Measurements from ENCODE around the gene FBXO27. TPM values are rescaled to one million over a fixed set of nuclear protein-coding genes. Genes with fewer than 3 reads are reported as not detected.
"Not testable (repeated sequence)": the region's sequence is repeated elsewhere in the genome, so short reads cannot be mapped to it uniquely, and the experiment has no call there.

Gene FBXO27
- total RNA-seq, 1 donor from 2014 or later = 6.8 TPM

GRCh38 chr19:38989066-38989605 lies 43.2 kb downstream of the FBXO27 start:
- DNase-seq (ENCODE audit: low read depth) = peak; percentile 91

GRCh38 chr19:38988627-38989026 lies 43.7 kb downstream of the FBXO27 start:
- not testable (repeated sequence) for DNase-seq (ENCODE audit: low read depth)

- not testable (repeated sequence) for DNase-seq (ENCODE audit: low read depth)
These were observed 44.6 kb downstream of the FBXO27 start for GRCh38 chr19:38987745-38988144.

DNA sequence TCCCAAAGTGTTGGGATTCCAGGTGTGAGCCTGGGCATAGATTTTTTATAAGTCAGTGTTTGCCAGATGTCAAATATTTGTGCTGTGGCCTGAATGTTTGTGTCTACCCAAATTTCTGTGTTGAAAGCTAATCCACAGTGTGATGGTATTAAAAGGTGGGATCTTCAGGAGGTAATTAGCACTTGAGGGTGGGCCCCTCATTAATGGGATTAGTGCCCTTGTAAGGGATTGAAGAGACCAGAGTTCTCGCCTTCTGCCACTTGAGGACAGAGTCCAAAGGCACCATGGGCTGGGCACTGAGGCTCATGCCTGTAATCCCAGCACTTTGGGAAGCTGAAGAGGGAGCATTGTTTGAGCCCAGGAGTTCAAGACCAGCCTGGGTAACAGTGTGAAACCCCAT lies 47.1 kb downstream of the FBXO27 start:
- no peak for DNase-seq (ENCODE audit: low read depth)

- no peak for DNase-seq (ENCODE audit: low read depth)
These were observed 51.6 kb downstream of the FBXO27 start for GRCh38 chr19:38980583-38981374.

DNA sequence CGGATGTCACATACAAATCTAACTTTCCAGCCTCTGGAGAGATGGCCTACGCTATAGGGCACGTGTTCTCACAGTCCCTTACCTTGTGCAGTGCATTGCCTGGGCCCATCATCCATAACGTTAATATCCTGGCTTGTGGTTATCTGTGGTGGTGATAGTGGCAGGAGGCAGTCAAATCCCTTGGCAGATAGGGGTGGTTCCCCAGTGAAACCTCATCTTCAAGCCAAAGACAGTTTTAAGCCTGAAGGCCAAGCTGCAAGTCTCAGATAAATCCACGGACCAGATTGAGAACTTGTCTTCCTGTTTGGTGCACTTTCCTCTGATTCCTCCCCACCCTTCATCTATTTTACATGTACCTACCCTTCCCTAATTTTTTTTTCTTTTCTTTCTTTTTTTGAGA lies 52.5 kb downstream of the FBXO27 start:
- DNase-seq (ENCODE audit: low read depth) = no peak

GRCh38 chr19:38978326-38978689 lies 54.0 kb downstream of the FBXO27 start:
- DNase-seq (ENCODE audit: low read depth) = no peak

DNA sequence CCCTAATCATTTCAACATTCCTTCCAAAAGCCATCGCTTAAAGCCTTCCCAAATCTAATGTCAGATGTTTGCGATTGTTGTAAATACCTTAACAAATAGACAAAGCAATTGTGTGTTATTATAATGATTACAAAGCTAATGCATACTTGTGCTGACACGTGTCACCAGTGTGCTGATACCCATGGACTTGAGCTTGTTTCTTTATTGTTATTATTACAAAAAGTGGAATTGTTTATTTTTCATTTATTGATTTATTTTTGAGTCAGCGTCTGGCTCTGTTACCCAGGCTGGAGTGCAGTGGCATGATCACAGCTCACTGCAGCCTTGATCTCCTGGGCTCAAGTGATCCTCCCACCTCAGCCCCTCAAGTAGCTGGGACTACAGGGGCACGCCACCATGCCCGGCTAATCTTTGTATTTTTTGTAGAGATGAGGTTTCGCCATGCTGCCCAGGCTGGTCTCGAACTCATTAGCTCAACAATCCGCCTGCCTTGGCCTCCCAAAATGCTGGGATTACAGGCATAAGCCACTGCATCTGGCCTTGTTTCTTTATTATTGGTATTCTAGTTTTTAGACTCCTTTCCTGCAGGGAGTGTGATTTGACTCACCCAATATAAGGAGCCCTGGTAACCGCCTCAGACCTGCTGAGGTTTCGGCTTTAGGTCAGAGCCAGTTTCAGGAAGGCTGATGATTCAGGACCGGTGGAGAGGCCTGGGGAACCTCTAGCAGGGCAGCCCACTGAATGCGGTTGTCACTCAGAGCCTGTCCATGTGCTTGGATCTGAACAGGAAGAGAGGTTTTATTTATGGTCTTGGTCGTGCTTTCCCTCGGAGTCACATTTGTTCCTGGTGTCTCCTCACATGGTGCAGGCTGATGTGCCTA lies 54.7 kb downstream of the FBXO27 start:
- DNase-seq (ENCODE audit: low read depth) = no peak

DNA sequence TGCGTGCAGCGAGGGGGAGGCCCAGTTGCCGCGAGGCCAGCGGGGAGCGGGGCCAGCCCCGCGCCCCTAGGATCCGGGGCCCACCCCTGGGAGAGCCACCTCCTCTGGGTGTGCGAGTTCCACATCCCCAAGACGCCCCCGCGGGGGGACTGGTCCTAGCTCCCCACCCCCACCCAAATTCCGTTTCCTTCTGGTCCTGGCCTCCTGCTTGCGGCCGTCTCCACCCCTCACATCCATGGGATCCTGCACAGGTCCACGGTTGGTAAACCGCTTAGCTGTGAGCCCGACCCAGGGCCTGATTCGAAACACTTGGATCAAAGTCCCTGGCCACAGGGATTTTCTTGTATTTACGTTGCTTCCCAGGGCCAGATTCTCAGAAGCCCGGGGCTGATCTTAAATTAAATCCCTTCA lies 56.5 kb downstream of the FBXO27 start:
- DNase-seq (ENCODE audit: low read depth) = peak; percentile 31

GRCh38 chr19:38975214-38975860 lies 57.0 kb downstream of the FBXO27 start, which contains the start of gene FBXO17:
Gene FBXO17 (minus strand): TSS chr19:38975742. CDS start chr19:38950319, 25,423 bp downstream.
- DNase-seq (ENCODE audit: low read depth) = peak; percentile 65

- peak; percentile 11 for DNase-seq (ENCODE audit: low read depth)
These were observed 57.6 kb downstream of the FBXO27 start for GRCh38 chr19:38974624-38975213.

Other genes starting within 250 kb of the FBXO27 start
- gene LGALS7B, start 243.3 kb downstream of the FBXO27 start, total RNA-seq = not detected in 2 replicates
- gene LGALS4, start 219.6 kb downstream of the FBXO27 start, total RNA-seq = not detected in 2 replicates
- 78.4 and 81.9 TPM in 2 replicates for gene ECH1, start 200.8 kb downstream of the FBXO27 start, total RNA-seq
- 218 and 220 TPM in 2 replicates for gene HNRNPL, start 182.6 kb downstream of the FBXO27 start, total RNA-seq
- 8.3 and 20.6 TPM in 2 replicates for gene RINL, start 154.3 kb downstream of the FBXO27 start, total RNA-seq
- 1,616 and 2,451 TPM in 2 replicates for gene SIRT2, start 132.9 kb downstream of the FBXO27 start, total RNA-seq
- gene NFKBIB, start 132.6 kb downstream of the FBXO27 start, total RNA-seq = 26.1 and 38.5 TPM in 2 replicates
- gene CCER2, start 120.4 kb downstream of the FBXO27 start, total RNA-seq = 0.51 and 0.94 TPM in 2 replicates
- 34.6 and 42.8 TPM in 2 replicates for gene SARS2, start 101.8 kb downstream of the FBXO27 start, total RNA-seq
- 57.9 and 58.3 TPM in 2 replicates for gene MRPS12, start 101.6 kb downstream of the FBXO27 start, total RNA-seq
- 21.5 and 22.1 TPM in 2 replicates for gene FBXO17, start 56.8 kb downstream of the FBXO27 start, total RNA-seq
- gene ACP7, start 51.8 kb upstream of the FBXO27 start, total RNA-seq = not detected in 2 replicates
- 5.8 and 8.5 TPM in 2 replicates for gene PAK4, start 93.2 kb upstream of the FBXO27 start, total RNA-seq
- gene NCCRP1, start 164.4 kb upstream of the FBXO27 start, total RNA-seq = not detected in 2 replicates
- not detected in 2 replicates for gene SYCN, start 171.7 kb upstream of the FBXO27 start, total RNA-seq
- not detected in 2 replicates for gene IFNL3, start 212.5 kb upstream of the FBXO27 start, total RNA-seq
- gene IFNL4, start 216.3 kb upstream of the FBXO27 start, total RNA-seq = not detected in 2 replicates
- gene IFNL2, start 235.8 kb upstream of the FBXO27 start, total RNA-seq = not detected in 2 replicates